Activated naive CD4-positive, alpha-beta T cell (primary cell): ENCODE measurements around the gene ADRA2B.

Experiments used
- DNase-seq, 4 experiments: peaks; one replicate each; lab custom pipeline; 2025; lab: John Stamatoyannopoulos, UW

The ADRA2B gene

DNA sequence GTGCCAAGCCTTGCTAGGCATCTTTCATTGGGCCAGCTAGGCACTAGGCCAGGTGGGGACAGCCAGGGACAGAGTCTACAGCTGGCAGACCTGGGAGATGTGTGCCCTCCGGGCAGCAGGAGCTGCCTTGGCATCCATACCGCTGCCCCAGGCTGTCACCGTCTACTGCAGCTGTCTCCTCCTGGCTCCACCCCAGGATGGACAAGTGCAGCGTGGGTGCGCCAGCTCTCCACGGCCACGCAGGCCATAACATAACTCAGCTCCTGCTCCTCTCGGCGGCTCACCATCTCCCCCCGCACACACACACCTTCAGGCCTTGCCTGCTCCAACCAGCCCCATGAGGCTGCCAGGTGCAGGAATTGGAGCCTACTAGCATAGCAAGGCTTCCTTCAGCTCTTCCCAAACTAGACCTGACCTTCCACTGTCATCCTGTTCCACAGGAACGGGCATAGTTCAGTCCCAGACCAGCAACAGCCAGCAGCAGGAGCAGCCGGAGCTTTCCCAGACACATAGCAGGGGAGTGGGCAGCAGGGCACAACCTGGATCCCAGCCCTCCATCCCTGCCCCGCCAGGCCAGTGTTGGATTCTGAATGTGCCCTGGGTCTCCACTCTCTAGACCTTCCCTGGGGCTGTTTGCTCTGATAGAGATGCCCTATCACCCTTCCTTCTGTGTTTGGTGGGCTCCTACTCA lies 2.5 kb upstream of the ADRA2B start:
- DNase-seq: no peak

DNA sequence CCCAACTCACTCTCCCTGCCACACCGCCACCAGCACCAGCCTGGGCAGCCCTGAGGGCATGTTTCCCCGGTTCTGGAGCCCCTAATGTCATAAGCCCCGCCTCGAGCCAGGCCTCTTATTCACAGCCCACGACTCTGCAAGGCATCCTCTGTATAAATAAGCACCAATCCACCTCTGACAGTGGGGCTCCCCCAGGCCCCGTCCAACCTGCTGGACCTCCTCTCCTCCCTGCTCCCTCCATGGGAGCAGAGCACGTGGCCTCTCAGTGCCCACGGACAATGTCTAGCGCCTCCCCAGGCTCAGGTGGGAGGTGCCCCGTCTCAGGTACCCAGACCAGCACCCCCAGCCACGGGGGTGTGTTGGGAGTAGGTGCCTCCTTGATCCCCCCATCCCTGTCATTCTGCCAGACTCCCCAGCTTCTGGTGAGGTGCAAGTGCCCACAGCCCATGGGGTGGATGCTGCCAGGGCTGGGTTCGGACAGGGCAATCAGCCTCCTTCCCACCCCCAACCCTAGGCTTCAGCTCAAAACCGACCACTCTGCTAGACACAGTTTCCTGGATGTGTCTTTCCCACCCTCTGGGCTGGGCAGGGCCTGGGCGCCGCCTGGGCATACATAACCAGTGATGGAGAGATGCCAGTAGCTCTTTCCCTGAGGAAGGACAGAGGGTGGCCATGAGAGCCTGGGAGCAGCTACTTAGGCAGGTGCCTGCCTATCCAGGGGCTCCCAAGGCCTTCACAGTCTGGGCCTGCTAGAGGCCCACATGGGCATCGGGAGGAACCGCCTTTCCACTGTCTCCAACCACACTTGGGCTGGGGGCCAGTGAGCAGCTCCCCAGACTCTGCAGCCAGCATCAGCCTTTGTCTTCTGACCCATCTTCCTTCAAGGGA lies 1.6 kb upstream of the ADRA2B start:
- no peak for DNase-seq

DNA sequence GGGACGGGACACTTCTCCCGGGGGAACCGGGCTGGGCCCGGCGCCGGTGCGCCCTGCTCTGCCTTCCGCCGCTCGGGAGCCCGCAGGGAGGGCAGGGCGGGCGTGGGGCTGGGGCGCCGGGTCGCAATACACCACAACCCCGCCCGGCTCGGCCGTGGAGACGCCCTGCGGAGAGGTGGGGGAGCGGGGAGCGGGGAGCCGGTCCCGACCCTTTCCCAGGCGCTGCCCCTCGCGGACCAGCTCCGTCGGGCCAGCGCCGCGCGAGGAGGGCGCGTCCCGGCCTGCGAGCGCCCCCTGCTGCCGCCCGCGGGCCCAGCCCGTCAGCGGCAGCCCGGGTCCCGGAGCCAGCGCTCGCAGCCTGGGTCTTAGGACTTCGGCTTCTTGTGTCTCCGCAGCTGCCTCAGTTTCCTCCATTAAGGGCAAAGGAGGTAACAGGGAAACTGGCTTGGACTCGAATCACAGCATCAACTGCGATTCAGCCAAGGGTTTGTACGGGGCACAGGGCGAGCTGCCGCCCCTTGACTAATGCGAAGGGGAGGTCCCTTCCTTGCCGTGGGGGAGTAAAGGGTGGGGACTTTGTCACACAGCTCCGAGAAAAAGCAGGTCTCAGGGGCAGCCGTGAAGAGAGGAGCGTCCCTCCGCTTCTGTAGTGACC lies 635 bp upstream of the ADRA2B start:
- DNase-seq: peak; percentile 26 to 64 (median 38)

DNA sequence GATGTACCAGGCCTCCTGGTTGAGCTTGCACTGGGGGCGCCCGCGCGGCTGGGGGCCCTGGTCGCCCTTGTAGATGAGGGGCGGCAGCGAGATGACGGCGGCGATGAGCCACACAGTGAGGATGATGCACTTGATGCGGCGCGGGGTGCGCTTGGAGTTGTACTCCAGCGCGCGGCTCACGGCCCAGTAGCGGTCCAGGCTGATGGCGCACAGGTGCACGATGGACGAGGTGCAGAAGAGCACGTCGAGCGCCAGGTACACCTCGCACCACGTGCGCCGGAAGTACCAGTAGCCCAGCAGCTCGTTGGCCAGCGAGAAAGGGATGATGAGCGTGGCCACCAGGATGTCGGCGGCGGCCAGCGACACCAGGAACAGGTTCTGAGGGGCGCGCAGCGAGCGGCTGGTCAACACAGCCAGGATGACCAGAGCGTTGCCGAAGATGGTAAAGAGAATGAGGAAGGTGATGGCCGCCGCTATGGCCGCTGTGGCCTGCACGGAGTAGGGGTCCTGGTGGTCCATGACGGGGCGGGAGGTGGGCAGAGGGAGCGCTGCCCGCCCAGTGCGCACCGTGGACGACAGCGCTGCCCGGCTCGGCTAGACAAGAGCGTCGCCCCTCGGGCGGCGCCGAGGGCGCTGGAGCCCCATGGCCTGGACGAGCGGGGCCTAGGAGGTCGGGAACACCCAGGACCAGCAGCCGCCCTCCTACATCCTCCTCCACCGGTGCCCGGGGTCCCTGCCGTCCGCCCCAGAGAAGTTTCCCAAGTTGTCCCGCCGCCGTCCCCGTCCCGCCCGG lies 544 bp downstream of the ADRA2B start:
- DNase-seq: no peak

DNA sequence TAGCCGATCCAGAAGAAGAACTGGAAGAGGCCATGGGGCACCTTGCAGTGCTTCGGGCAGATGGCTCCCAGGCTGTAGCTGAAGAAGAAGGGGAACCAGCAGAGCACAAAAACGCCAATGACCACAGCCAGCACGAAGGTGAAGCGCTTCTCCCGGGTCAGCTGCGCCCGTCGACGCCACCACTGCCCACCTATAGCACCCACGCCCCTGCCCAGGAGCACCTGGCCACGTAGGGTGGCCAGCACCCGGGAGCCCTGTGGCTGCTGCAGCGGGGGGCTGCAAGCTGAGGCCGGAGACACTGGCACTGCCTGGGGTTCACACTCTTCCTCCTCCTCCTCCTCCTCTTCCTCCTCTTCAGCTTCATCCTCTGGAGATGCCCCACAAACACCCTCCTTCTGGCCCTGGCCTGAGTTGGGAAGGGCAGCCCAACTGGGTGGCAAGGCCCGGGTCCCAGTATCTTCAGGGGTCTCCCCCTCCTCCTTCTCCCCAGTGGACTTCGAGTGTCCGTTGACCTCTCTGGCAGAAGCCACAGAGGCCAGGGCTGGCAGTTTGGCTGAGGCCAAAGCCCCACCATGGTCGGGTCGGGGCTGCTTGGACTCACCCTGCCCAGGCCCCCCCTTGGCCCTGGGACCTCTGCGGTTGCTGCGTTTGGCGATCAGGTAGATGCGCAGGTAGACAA lies 1.3 kb downstream of the ADRA2B start:
- no peak for DNase-seq

DNA sequence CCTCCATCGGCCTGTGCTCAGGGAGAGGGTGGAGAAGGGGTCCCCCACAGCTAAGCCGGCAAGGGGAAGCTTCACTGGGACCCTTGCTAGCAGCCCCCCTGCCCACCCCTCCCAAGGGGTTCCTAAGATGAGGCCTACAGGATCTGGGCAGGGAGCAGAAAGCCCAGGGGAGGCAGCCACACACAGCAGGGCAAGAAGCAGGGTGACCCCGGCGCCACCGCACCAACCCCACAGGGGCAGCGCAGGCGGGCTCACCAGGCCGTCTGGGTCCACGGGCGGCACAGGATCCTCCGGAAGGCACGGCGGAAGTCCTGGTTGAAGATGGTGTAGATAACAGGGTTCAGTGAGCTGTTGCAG lies 1.8 kb downstream of the ADRA2B start:
- DNase-seq: no peak

DNA sequence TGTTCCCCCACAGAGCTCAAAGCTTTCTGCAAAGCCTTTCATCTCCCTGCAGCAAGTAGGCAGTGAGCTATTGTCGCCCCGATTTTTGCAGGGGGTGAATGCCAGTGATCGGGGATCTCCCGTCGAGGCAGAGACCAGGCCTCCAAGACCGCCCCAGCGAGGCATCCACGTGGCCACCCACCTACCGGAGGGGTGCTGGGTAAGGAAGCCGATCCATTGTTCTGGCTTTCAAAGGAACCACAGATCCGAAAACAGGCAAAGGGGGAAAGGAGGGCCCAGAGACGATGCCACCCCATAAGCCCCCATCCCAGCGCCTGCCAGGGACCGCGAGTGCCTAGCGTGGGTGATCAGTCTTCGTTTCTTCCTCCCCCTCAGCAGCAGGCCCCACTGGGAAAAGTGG lies 2.4 kb downstream of the ADRA2B start:
- no peak for DNase-seq

DNA sequence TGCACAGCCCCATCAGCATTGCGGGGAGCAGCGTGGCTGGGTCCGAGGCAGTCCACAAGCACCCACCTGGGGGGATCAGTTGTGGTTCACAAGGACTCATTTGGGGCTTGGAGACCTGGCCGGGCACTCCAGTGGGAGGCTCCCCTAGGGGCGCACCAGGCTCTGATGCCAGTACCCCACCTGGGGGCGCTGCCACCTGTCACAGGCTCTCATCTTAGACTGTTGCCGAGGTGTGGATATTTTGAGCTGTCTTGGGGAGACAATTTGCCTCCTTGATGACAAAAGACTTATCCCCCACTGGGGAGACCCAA lies 3.0 kb downstream of the ADRA2B start:
- no peak for DNase-seq

DNA sequence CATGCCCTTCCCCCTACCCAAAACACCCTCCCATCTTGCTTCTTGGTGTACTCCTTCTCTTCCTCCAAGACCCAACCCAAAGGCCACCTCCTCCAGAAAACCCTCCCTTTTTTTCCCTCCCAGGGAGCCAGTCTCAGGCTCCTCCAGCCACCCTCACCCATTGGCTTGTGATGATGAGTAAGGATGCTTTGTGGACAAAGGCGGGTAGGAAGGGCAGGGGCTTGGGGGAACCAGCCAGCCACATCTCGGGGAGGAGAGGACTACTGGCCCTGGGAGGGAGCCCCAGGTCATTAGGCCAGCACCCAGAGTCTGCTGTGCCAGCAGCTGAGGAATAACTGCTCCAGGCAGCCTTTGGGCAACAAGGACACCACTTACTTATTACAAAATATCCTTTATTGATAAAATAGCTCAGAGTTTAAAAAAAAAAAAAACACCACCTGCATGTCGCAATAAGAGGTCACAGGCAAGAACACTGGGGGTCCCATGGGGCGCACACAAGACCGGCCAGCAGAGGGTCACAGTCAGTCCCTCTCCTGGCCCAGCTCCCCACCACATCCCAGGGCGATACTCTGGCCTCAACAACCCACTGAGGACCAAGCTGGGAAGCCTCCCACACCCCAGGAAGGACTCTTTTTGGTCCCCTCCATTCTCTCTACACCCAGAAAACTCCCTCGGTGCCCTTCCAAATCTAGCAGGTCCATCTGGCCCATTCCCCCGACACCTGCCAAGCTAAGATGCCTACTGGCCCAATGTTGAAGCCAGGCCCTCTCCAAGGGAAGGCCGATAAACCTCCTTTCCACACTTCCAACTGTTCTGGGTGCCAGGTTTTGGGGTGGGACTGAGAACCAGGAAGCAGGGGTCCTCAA lies 3.6 kb downstream of the ADRA2B start:
- DNase-seq: no peak

DNA sequence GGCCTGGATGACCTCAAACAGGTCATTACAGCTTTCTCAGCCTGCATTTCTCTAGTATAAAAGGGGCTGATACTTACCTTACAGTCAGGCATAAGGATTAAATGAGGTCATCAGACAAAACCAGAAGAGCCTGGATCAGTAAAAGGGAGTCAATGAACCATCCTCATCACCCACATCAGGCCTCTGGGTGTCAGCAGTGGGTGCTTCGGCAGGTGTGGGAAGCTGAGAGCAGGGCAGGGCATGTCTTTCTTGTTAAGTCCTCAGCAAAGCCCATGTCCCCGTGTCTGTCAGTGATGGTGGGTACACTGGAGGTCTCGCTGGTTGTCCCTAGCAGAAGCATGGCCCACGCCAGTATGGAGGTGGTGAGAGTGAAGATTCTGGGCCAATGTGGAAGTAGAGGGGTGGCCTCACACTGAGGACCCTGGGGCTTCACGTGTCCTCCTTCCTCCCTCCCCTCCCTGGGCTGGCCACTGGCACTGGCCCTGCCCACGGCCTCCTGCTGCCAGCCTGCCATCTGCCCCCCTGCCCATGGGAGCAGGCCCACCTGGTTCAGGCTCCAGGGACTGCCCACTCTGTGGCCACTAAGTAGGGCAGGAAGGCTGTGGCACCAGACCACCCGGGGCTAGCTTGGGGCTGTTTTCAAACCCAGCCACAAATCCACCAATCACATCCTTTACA lies 4.4 kb downstream of the ADRA2B start:
- DNase-seq: no peak

DNA sequence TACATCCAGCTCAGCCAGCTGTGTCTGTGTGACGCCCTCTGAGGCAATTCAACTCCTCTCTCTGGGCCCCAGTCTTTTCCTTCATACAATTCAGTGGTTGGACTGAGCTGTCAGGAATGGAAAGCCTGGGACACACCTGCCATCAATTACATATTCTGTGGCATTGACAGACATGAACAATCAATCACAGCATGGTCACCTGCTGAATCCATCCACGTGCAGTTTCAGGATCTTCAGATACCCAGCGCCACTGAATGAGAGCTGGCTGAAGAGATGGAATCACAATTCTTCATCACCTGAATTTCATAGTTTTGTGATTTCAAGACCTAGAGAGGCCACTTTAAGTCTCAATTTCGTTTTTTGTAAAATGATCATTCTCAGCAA lies 5.1 kb downstream of the ADRA2B start:
- no peak for DNase-seq

DNA sequence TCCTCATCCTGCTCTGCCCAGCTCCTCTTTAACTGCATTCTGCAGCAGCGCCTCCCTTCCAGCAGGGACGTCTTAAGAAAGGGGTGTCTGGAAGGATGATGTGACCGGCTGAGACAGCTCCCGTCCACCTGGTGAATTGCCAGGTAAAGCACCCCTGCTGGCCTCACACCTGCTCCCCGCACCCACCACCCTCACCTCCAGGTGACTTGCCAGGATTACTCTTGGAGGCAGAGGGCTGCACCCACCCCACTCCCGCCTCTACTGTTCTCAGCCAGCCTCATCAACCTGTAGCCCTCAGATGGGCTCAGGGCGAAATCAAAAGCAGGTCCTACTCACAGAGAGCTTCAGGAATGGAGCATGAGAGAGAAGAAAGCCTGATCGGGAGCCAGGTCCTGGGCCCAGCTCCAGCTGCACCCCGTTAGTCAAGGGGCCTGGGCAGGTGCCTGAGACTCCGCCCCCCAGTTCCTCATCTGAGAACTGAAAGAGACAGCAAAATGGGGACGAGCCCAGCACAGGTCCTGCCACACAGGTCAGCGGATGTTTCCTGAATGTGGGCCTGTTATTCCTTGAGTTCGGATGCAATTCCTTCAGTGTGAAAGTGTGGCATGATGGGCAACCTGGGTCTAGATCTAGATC lies 5.6 kb downstream of the ADRA2B start:
- no peak for DNase-seq

DNA sequence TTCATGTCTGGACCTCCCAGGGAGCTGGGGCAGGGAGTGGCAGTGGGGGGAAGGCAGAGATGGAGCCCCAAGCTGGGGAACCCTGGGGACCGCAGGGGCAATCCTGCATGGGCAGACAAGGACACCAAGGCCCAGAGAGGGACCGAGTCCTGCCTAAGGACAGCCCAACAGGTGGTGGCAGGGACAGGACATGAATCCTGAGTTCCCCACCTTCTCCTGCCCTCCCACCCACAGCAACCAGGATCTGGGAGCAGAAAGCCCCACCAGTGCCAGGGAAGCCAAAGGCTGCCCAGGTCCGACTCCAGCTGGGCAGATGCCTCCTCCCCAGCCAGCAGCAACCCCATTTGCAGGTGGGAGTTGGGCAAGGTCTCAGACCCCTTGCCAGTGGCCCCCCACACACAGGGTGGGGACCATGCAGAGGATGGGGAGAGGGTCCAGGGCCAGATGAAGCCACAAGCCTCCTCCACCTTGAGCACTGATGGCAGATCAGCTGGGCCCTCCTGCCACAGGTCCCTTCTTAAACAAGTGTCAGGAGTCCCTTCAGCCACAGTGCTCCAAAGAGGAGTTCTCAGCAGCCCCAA lies 6.3 kb downstream of the ADRA2B start:
- no peak for DNase-seq

DNA sequence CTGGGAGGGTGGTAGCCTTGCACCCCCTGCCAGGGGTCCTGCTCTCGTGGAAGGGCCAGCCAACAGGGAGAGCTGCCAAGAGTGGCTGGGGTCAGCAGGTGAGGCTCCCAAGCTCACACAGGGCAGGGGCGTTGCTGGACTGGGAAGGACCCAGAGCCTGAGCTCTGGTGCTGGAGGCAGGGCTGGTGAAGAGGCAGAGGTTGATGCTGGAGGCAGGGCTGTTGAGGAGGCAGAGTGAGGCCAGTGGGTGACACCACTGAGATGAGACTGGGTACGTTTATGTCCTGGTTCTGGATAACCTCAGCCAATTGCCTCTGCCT lies 7.0 kb downstream of the ADRA2B start:
- DNase-seq: no peak

DNA sequence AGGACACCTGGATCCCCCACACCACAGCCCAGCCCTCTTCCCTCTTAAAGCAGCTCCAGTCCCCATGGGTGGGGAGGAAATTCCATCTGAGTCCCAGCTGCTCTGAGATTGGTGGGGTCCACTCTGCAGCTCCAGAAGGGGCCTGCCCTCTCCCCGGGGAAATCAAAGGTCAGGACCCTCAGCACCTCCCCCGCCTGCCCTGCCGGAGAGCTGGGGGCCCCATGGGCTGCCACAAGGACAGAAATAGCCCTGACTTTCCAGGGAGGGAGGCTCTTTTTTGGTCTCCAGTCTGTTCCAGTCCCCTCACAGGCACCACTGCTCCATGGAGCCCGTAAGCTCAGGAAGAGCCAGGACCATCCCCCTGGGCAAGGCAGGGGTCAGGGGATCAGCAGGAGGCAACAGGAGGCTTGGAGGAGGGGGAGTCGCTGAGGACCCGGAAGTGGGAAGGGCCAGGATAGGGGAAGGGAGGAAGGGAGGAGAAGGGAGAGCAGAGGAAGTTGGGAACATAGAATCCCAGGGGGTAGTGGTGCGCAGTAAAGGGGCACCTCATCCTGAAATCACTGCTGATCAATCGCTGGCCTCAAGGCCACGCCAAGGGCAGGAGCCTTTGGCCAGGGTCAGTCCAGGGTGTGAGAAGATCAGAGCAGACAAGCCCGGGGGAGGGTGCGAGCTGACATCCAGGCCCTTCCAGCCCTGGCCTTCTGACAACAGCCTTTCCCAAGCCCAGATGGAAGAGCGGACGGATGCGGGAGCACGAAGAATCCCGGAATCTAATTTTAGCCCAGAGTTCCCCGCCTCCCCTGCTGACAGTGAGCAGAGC lies 7.6 kb downstream of the ADRA2B start:
- no peak for DNase-seq

DNA sequence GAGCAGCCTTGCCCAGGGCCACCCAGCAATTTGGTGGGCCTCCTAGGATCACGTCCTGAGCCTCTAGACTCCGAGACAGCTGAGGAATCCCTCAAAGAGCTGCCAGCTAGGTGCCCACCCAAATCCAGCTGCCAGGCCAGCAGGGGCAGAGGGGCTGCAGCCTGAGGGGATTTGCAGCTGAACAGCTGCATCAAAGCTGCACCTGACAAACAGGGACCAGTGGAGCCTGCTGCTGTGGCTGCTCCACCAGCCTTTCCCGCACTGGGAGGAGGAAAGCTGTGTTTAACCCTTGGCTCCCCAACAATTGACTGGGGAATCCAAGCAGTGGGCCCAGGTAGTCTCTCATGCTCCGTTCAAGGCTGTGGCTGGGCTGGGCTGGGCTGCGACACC lies 8.2 kb downstream of the ADRA2B start:
- DNase-seq: no peak

DNA sequence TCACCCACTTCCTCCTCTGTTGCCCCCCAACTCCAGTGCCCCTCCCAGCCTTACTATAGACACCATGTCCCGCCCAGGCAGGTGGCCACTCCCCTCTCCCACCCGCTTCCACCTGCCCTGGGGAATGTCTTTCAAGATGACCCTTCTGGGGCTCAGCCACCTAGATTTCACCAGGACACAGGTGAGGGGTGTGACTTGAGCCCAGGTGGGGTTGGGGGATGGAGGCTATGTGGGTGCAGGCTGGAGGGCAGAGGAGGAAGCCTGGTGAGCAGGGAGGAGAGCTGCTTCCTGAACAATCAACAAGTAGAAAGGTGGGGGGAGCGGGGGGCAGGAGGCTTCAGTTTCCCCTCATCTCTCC lies 8.7 kb downstream of the ADRA2B start:
- DNase-seq: no peak

DNA sequence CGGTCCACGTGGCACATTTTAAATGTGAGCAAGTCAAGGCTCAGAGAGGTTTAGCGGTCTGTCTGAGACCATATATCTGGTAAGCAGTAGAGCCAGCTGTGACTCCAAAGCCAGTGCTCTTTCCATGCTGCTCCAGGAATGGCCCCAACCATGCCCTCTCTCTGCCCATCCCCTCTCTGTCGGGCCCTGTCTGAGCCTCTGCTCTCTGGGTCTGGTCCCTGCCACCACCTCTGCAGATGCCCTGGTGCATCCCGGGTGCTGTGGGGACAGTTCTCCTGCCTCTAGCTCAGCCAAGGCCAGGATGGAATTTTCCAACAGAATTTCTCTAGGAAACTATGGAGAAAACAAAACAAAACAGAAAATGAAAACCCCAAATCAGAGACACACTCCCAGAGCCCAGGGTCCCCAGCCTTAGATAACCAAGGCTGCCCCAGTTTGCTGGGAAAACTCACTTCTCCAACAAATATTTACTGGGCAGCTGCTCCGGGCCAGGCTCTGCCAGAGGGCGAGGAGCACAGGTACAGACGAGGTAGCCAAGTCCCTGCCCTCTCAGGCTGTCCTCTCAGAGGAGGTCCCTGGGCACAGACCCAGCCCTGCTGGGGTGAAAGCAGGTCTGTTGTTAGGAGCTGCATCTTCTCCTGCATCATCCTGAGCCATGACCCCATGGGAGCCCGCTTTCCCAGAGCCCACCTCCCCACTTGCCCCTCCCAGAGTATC lies 9.2 kb downstream of the ADRA2B start:
- no peak for DNase-seq
